Measurements from ENCODE around the gene FAM200B.

GRCh38 chr4:15673337-15673736, 8.3 kb upstream of the FAM200B start:
- no peak for TF ChIP-seq POLR2A (IDR thresholded peaks at IDR 0.05; ENCODE audit: low read depth, low read length)
- TF ChIP-seq POLR2AphosphoS5 (IDR thresholded peaks at IDR 0.05; ENCODE audit: low read depth, low read length), result no peak
- no peak for TF ChIP-seq TAF1 (IDR thresholded peaks at IDR 0.05; ENCODE audit: borderline replicate concordance, low read depth, low read length)

Data from GM12892 (cell line).